Measurements from ENCODE around the gene ZNF382. TPM values are rescaled to one million over a fixed set of nuclear protein-coding genes. Genes with fewer than 3 reads are reported as not detected.

ZNF382 gene
- total RNA-seq: 8.1 and 9.6 TPM in 2 replicates

GRCh38 chr19:36605101-36605876 lies at the start of gene ZNF382:
Gene ZNF382 (plus strand): TSS chr19:36605313. CDS start chr19:36609915, 4,602 bp downstream.

GRCh38 chr19:36573020-36573894 lies 31.9 kb upstream of the ZNF382 start, which contains the start of gene ZNF529:
Gene ZNF529 (minus strand): TSS chr19:36573292. CDS start chr19:36572346, 946 bp downstream.

Other genes with a start within 250 kb of the ZNF382 start
- 0.89 and 1.2 TPM in 2 replicates for gene ZFP14, start 226.1 kb upstream of the ZNF382 start, total RNA-seq
- gene ZFP82, start 186.7 kb upstream of the ZNF382 start, total RNA-seq: 1.4 and 5.5 TPM in 2 replicates
- gene ZNF566, start 115.8 kb upstream of the ZNF382 start, total RNA-seq: 2.3 and 3.0 TPM in 2 replicates
- gene ZNF260, start 77.0 kb upstream of the ZNF382 start, total RNA-seq: 4.0 and 6.0 TPM in 2 replicates
- 4.6 and 5.8 TPM in 2 replicates for gene ZNF529, start 32.0 kb upstream of the ZNF382 start, total RNA-seq
- gene ZNF461, start 61.5 kb downstream of the ZNF382 start, total RNA-seq: 4.0 and 6.0 TPM in 2 replicates
- 2.5 and 13.0 TPM in 2 replicates for gene ZNF567, start 82.3 kb downstream of the ZNF382 start, total RNA-seq
- 0.29 and 0.35 TPM in 2 replicates for gene ZNF850, start 167.5 kb downstream of the ZNF382 start, total RNA-seq
- gene ZNF790, start 233.1 kb downstream of the ZNF382 start, total RNA-seq: 1.7 and 2.7 TPM in 2 replicates
- gene ZNF345, start 245.6 kb downstream of the ZNF382 start, total RNA-seq: 0.53 and 0.58 TPM in 2 replicates

All from myometrial cell (primary cell).